ENCODE measurements around the gene IL22RA1. TPM values are rescaled to one million over a fixed set of nuclear protein-coding genes. Genes with fewer than 3 reads are reported as not detected.

Gene IL22RA1
- total and polyA plus RNA-seq, 8 donors, result 62.5 to 164 (median 95.3) TPM

GRCh38 chr1:24186993-24187790 is 44.3 kb upstream of the IL22RA1 start, which contains the start of gene IFNLR1:
Gene IFNLR1, minus strand, starts transcription at chr1:24187289. Its CDS starts 41 bp downstream, at chr1:24187248.
- Histone ChIP-seq H3K36me3 (no peaks in the 10 kb centered on the region), H3K4me3 (peak within 1 kb of the TSS; percentile 45 to 63 (median 57)), H3K4me1 (peaks cover 4 to 5% (median 4%) of the 10 kb centered on the region in 3 donors), H3K9me3 (no peaks in the 10 kb centered on the region), H3K27me3 (no peaks in the 10 kb centered on the region), H3K27ac (peak within 1 kb of the TSS; percentile 85 to 88 (median 86))
- FAIRE-seq (no peak), ATAC-seq (peak; percentile 88 to 93 (median 92)), DNase-seq (peak; percentile 68 to 91 (median 84))
- no peak for TF ChIP-seq CTCF (IDR thresholded peaks at IDR 0.05)
- intact Hi-C loops (cut with DNase I), result loop anchor here in 1 of 3 donors (10.0 kb wide), 1 partner anchor 112 kb away; no protein-coding TSS in a partner anchor
- 0 to 1% methylated on average over 42 to 73 of the region's 74 CpGs for WGBS, 2 donors

GRCh38 chr1:24186711-24186992 is 43.7 kb upstream of the IL22RA1 start:
- H3K4me1 ChIP-seq, result peaks cover 7 to 9% (median 9%) of the 10 kb centered on the region in 3 donors
- 10 to 12% methylated on average over 8 of the region's 8 CpGs for WGBS, 2 donors
- no peak for TF ChIP-seq CTCF (IDR thresholded peaks at IDR 0.05)
- intact Hi-C loops (cut with DNase I), result loop anchor here in 1 of 3 donors (10.0 kb wide), 1 partner anchor 112 kb away; no protein-coding TSS in a partner anchor
- H3K27me3 ChIP-seq, result no peaks in the 10 kb centered on the region
- FAIRE-seq (no peak), DNase-seq (no peak), ATAC-seq (peak; percentile 6 to 25 (median 12))
- H3K9me3 ChIP-seq, result no peaks in the 10 kb centered on the region
- H3K4me3 ChIP-seq, result peak overlapping the region; percentile 45 to 63 (median 57)
- no peaks in the 10 kb centered on the region for H3K36me3 ChIP-seq
- H3K27ac ChIP-seq, result peak overlapping the region; percentile 85 to 88 (median 86)

- ATAC-seq (no peak), FAIRE-seq (no peak), DNase-seq (no peak)
- Histone ChIP-seq H3K4me1 (peaks cover 12 to 14% (median 13%) of the 10 kb centered on the region in 3 donors), H3K4me3 (peak overlapping the region in 3 of 4 donors; percentile 52 to 63 (median 62)), H3K9me3 (no peaks in the 10 kb centered on the region), H3K27ac (peak overlapping the region; percentile 85 to 88 (median 86)), H3K27me3 (no peaks in the 10 kb centered on the region), H3K36me3 (no peaks in the 10 kb centered on the region)
- WGBS, 2 donors, result 41 to 43% methylated on average over 13 of the region's 13 CpGs
- intact Hi-C loops (cut with DNase I), result loop anchor here in 1 of 3 donors (10.0 kb wide), 1 partner anchor 111 kb away; no protein-coding TSS in a partner anchor
- TF ChIP-seq CTCF (IDR thresholded peaks at IDR 0.05), result no peak
These were observed 43.2 kb upstream of the IL22RA1 start for GRCh38 chr1:24186031-24186710.

GRCh38 chr1:24185076-24185475 is 42.1 kb upstream of the IL22RA1 start:
- 68 to 69% methylated on average over 4 of the region's 4 CpGs for WGBS, 2 donors
- FAIRE-seq, result no peak

More at GRCh38 chr1:24185076-24185475, 42.1 kb upstream of the IL22RA1 start:
- Histone ChIP-seq H3K4me1 (peaks cover 18 to 21% (median 19%) of the 10 kb centered on the region in 3 donors), H3K4me3 (no peak overlapping the region), H3K27ac (no peak overlapping the region), H3K27me3 (no peaks in the 10 kb centered on the region), H3K36me3 (no peaks in the 10 kb centered on the region), H3K9me3 (no peaks in the 10 kb centered on the region)
- intact Hi-C loops (cut with DNase I), result loop anchor here in 1 of 3 donors (10.0 kb wide), 1 partner anchor 110 kb away; no protein-coding TSS in a partner anchor
- no peak for TF ChIP-seq CTCF (IDR thresholded peaks at IDR 0.05)
- ATAC-seq (no peak), DNase-seq (no peak)
